DND-41 (cell line): ENCODE results near the gene KDM1A.
A peak's percentile ranks its signal among the peaks of the same experiment; 100 is the strongest.

Source experiments
- ATAC-seq: fragments of 200-7000 bp; cut with Tn5 transposase; 3 replicates; pipeline ENCODE4 v1.9.1; 2021; ENCODE audit warnings: low read depth; ENCODE audit not compliant: insufficient read depth
- DNase-seq: peaks from one replicate; pipeline ENCODE4 v3.0.0-alpha.2; 2020
- H2AFZ ChIP-seq: 2 replicates; pipeline ENCODE4 v1.6.0; 2012; ENCODE audit warnings: low read depth, low read length
- H3K27ac ChIP-seq: 2 replicates; pipeline ENCODE4 v1.5.1; 2012; ENCODE audit warnings: low read length, inconsistent platforms
- H3K27me3 ChIP-seq: fragments of 200-600 bp; sonication (generic); 2 replicates; pipeline ENCODE4 v1.6.0; 2012; ENCODE audit warnings: low read length, mild to moderate bottlenecking, inconsistent platforms; ENCODE audit not compliant: insufficient read depth, poor library complexity
- H3K36me3 ChIP-seq: 2 replicates; pipeline ENCODE4 v1.5.1; 2012; ENCODE audit warnings: low read length, inconsistent platforms; ENCODE audit not compliant: insufficient read depth
- H3K4me1 ChIP-seq: 2 replicates; pipeline ENCODE4 v1.5.1; 2012; ENCODE audit warnings: mild to moderate bottlenecking, low read length; ENCODE audit not compliant: insufficient read depth
- H3K4me2 ChIP-seq: 2 replicates; pipeline ENCODE4 v1.6.0; 2012; ENCODE audit warnings: mild to moderate bottlenecking, moderate library complexity, low read length, inconsistent platforms; ENCODE audit not compliant: insufficient read depth
- H3K4me3 ChIP-seq, 2 experiments: fragments of 200-600 bp in 1 of 2; shearing (Covaris generic) in 1 of 2; 2 replicates each; pipeline ENCODE4 v1.5.1; 2012 to 2016; ENCODE audit warnings: inconsistent platforms in 2 of 2, low read length in 2 of 2, mild to moderate bottlenecking in 2 of 2, low read depth in 1 of 2, moderate library complexity in 1 of 2
- H3K79me2 ChIP-seq: 2 replicates; pipeline ENCODE4 v1.6.0; 2012; ENCODE audit warnings: low read length, inconsistent platforms; ENCODE audit not compliant: insufficient read depth
- H3K9ac ChIP-seq: 2 replicates; pipeline ENCODE4 v1.6.0; 2012; ENCODE audit warnings: low read depth, mild to moderate bottlenecking, inconsistent platforms, low read length, moderate library complexity
- H3K9me3 ChIP-seq: 2 replicates; pipeline ENCODE4 v1.5.1; 2012; ENCODE audit warnings: low read length, moderate library complexity, mild to moderate bottlenecking, inconsistent platforms; ENCODE audit not compliant: insufficient read depth, severe bottlenecking
- H4K20me1 ChIP-seq: 2 replicates; pipeline ENCODE4 v1.6.0; 2012; ENCODE audit warnings: low read length; ENCODE audit not compliant: insufficient read depth
- CTCF ChIP-seq: IDR thresholded peaks from 2 replicates; pipeline ENCODE4 v1.5.1; 2012; ENCODE audit warnings: borderline replicate concordance, low read length, moderate library complexity, mild to moderate bottlenecking; ENCODE audit not compliant: poor library complexity, severe bottlenecking; ENCODE audit errors: extremely low read depth
- EZH2 ChIP-seq: IDR thresholded peaks from 3 replicates; pipeline ENCODE4 v1.6.1; 2012; ENCODE audit warnings: borderline replicate concordance, low read depth, mild to moderate bottlenecking, moderate library complexity, low read length, inconsistent platforms; ENCODE audit not compliant: severe bottlenecking

Gene KDM1A

DNA sequence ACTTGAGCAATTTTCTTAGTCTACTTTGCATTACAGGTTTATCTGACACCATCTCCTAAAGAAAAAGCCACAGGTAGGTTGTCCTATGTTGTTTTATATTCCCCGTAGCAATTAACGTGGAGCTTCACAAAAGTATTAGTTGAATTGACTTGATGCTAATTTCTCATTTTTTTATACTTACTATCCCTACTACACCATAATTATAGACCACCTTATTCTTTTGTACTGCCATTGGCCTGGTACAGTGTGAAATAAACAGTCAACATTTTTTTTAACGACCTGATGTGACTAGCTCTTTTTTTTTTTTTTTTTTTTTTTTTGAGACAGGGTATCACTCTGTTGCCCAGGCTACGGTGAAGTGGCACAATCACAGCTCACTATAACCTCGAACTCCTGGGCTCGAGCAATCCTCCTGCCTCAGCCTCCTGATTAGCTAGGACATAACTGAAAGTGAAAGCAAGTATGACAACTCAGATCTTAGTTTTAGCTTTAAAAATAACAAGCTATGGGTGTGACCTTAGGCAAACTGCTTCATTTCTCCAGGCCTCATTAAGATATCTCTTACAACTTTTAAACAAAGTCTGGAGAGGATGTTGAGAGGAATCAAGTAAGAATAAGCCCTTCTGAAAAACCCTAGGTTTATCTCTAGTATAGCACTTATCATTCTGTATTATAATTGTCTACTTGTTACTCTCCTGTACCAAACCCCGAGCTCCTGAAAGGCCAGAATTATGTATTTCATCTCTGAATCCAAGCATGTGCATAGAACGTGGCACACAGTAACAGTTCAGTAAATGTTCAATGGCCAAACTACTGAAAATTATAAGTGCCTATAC, 99.9 kb downstream of the KDM1A start:
- DNase-seq (peak; percentile 64), ATAC-seq (peak; percentile 89)
- Histone ChIP-seq H3K36me3 (no peaks in the 10 kb centered on the region), H3K27ac (no peak overlapping the region; the same call in 1 of the 2 replicates), H3K27me3 (no peaks in the 10 kb centered on the region), H2AFZ (no peak overlapping the region), H3K9me3 (no peaks in the 10 kb centered on the region), H3K4me1 (peaks cover 15% of the 10 kb centered on the region), H3K79me2 (peaks cover 64% of the 10 kb centered on the region), H4K20me1 (peaks cover 47% of the 10 kb centered on the region), H3K9ac (no peak overlapping the region), H3K4me3 (no peak overlapping the region), H3K4me2 (peak overlapping the region; percentile 42; the same call in 1 of the 2 replicates)
- TF ChIP-seq EZH2 (no peak), CTCF (no peak)

- Histone ChIP-seq H3K4me1 (peaks cover 15% of the 10 kb centered on the region), H3K4me2 (no peak overlapping the region), H3K9ac (no peak overlapping the region), H2AFZ (no peak overlapping the region), H3K9me3 (no peaks in the 10 kb centered on the region), H3K36me3 (no peaks in the 10 kb centered on the region), H3K27ac (no peak overlapping the region), H3K27me3 (no peaks in the 10 kb centered on the region), H3K79me2 (peaks cover 61% of the 10 kb centered on the region), H3K4me3 (no peak overlapping the region), H4K20me1 (peaks cover 48% of the 10 kb centered on the region)
- no peak for DNase-seq
- ATAC-seq = no peak
- TF ChIP-seq EZH2 (no peak), CTCF (no peak)
Observed at GRCh38 chr1:23120383-23120782, 101.1 kb downstream of the KDM1A start.

- Histone ChIP-seq H3K9me3 (no peaks in the 10 kb centered on the region), H3K27ac (no peak overlapping the region), H2AFZ (no peak overlapping the region), H3K9ac (no peak overlapping the region), H4K20me1 (peaks cover 43% of the 10 kb centered on the region; the same call in 1 of the 2 replicates), H3K4me3 (no peak overlapping the region), H3K4me1 (peaks cover 15% of the 10 kb centered on the region), H3K4me2 (no peak overlapping the region), H3K36me3 (no peaks in the 10 kb centered on the region), H3K27me3 (no peaks in the 10 kb centered on the region), H3K79me2 (peaks cover 58% of the 10 kb centered on the region)
- ATAC-seq (no peak), DNase-seq (no peak)
- TF ChIP-seq EZH2 (no peak), CTCF (no peak)
Observed at GRCh38 chr1:23122023-23122748, 102.9 kb downstream of the KDM1A start.
